HG03460 (cell line): ENCODE results near the gene ERH.
"Not testable (repeated sequence)": the region's sequence is repeated elsewhere in the genome, so short reads cannot be mapped to it uniquely, and the experiment has no call there.

ENCODE experiments used
- ATAC-seq: cut with Tn5 transposase; IDR thresholded peaks from one replicate; pipeline ENCODE4 v1.9.1; 2021; ENCODE audit not compliant: unreplicated experiment

ERH gene

DNA sequence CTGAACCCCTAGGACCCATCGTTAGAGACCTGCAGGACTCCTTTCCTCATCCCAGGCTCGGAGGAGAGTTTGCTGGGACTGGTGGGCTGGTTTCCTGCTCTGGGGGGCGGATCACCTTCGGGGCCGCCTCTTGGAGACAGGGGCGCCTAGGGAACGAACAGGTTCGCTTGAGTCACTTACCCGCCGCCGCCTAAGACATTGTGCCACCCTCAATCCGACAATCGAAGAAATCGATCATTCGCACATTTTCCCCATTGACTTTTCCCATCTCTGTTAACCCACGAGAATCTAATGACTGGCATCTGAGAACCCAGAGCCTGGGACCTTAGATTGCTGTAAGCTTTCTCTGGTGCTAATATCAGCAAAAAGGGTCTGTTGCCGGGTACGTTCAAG lies 715 bp upstream of the ERH start:
- peak; percentile 6 for ATAC-seq

DNA sequence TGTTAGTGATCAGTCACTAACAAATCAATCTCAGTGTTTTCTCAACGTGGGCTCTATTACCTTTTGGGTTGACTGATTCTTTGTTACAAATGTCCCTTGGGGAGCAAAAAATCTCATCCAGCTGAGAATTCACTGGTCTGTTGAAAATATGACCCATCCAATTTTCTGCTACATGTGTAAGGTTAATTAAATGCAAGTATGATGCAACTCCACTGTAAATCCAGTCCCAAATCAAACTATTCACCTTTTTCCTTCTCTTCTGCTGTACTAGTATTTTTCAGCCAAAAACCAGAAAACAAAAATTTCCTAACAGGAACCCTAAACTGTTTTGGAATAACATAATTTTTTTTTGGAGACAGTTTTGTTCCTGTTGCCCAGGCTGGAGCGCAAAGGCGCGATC lies 2.2 kb downstream of the ERH start:
- no peak for ATAC-seq

DNA sequence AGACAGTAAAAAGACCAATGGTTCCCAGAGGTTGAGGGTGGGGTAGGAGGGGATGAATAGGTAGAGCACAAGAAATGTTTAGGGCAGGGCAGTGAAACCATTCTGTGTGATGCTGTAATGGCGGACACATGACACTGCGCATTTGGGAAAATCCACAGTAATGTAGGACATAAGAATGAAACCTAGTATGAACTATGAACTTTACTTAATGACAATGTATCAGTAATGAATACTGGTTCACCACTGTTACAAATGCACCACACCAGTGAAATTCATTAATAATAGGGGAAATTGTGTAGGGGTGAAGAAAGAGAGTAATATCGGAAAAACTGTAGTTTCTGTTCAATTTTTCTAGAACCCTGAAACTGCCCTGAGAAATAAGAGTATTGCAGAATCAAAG lies 5.6 kb downstream of the ERH start:
- no peak for ATAC-seq

DNA sequence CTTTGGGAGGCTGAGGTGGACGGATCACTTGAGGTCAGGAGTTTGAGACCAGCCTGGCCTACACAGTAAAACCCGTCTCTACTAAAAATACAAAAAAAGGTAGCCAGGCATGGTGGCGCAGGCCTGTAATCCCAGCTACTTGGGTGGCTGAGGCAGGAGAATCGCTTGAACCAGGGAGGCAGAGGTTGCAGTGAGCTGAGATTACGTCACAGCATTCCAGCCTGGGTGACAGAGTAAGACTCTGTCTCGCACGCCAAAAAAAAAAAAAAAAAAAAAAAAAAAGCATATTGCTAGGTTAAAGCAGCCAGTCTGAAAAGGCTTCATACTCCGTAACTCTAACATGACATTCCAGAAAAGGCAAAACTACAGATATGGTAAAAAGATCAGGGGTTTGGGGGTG lies 6.7 kb downstream of the ERH start:
- ATAC-seq, result not testable (repeated sequence)

DNA sequence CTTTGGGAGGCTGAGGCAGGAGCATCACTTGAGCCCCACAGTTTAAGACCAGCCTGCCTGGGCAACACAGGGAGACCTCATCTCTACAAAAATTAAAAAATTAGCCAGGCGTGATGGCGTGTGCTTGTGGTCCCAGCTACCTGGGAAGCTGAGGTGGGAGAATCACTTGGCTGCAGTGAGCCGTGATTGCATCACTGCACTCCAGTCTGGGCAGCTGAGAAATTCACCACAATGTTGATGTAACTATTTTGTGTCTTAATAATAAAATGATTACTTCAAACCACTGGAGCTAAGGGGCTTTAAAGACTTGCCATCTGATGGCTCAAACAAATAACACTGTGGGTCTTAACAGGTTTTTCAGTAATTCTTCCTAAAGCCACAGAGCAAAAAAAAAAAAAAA lies 10.8 kb downstream of the ERH start:
- no peak for ATAC-seq

DNA sequence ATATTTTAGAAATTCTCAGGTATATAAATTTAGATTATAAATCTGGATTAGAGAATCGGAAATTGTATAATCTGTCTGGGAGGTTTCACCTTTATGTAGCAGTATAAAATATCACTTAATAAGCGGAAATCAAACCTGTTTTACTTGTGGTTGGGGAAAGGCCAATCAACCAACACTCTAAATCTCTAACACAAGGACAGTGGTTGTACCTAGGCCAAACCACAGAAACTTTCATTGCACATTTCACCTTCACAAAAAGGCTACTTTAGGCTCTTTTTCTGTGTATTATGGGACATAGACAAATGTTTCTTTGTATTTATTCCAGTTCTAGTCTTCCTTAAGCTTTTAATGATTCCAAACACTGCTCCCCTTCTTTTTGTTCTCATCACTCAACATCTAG lies 19.8 kb downstream of the ERH start:
- no peak for ATAC-seq

DNA sequence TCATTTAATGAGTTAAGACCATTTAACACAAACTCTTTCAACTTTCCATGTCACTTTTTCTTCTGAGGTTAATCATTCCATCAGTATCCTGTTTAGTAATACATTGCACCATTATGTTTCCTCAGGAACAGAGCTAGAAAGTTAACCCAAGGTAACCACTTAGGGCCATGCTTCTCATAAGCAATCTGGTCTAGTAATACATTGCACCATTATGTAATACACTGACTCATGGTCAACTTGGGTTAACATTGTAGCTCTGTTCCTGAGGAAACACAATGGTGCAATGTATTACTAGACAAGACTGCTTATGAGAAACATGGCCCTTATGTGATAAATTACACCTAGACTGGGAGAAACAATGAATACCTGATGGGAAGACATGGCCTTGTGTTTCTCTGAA lies 21.7 kb downstream of the ERH start:
- no peak for ATAC-seq

DNA sequence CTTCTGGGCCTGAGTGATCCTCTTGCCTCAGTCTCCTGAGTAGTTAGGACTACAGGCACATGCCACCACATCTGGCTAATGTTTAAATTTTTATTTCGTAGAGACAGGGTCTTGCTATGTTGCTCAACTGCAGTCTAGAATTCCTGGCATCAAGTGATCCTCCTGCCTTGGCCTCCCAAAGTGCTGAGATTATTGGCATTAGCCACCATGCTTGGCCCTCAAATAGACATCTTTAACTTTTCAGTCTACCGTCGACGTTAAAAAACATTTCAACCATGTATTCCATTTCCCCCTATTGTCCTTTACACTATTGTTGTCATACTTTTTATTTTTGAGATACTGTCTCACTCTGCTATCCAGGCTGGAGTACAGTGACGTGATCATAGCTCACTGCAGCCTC lies 22.4 kb downstream of the ERH start:
- no peak for ATAC-seq

DNA sequence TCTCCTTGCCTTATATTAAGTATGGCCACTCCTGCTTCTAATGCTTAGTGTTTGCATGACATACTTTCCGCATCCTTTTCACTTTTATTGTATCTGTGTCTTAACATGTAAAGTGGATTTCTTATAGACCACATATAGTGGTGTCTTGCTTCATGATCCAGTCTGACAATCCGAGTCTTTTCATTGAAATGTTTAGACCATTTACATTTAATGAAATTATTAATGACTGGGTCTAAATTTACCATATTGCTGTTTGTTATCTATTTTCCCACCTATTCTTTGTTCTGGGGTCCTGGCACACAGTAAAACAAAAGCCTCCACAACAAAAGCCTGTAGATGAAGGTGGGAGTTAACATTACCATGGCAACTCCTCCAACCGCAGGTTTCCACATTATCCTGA lies 22.9 kb downstream of the ERH start:
- no peak for ATAC-seq

DNA sequence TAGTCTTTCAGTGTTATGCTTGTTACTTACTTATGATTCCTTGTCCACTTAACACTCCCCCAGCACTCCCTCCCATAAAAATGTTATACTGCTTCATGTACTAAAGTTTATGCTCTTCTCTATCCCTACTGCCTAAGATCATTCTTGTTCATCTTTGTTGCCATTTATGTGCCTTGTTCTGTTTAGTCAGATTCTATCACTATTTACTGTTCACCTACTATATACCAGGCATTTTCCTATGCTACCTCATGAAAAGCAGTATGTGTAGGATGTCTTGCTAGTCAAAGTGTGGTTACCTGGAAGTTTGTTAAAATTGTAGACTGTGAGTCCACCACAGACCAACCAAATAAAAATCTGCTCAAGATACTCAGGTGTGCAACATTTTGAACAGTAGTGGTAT lies 23.9 kb downstream of the ERH start:
- ATAC-seq, result no peak

DNA sequence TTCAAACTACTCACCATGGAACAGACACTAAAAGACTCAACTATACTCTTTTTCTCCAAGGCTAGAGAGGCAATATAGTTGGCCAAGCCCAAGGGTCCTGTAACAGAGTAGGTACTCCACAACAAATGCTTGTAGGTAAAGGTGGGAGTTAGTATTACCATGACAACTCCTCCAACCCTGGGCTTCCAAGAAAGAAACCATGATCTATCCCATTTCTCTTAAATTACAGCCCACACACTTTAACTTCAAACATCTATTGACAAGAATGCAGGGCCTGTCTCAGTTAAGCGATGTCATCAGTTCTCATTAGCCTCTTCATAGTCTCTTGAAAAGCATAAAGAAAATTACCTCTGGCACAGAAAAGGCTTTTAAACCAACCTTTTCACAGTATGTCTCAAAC lies 25.0 kb downstream of the ERH start:
- ATAC-seq, result no peak

DNA sequence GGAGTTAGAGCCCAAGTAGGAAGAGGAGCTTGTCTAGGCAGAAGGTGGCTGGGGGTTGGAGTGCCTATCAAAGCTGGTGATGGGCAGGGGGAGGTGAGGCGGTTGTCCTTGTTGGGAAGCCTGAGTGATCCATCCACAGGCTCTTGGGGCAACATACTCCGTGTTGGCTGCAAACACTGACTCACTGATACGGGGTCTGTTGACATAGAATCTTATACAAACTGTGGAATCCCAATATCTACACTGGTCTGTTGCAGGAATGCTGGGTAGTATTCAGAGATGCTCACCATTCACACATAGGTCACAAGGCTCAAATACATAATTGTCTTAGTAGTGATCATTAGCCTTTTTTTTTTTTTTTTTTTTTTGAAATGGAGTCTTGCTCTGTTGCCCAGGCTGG lies 26.0 kb downstream of the ERH start:
- no peak for ATAC-seq

DNA sequence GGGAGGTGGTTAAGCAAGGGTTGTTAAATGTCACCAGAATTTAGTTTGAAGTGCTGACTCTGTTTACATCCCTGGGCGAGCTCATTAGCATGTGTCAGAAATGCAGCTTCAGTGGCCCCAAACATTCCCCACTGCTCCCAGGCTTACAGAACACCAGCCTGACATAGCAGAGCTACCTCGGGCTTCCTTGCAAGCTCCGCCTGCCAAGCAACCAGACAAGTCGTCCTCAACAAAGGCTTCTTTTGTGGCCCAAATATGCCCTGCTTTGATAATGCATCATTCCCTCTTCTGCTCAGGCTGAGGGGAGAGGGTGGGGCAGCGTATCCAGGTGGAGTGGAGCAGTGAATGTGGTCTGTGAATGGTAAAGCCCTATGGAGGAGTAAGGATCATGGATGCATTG lies 28.0 kb downstream of the ERH start:
- no peak for ATAC-seq

DNA sequence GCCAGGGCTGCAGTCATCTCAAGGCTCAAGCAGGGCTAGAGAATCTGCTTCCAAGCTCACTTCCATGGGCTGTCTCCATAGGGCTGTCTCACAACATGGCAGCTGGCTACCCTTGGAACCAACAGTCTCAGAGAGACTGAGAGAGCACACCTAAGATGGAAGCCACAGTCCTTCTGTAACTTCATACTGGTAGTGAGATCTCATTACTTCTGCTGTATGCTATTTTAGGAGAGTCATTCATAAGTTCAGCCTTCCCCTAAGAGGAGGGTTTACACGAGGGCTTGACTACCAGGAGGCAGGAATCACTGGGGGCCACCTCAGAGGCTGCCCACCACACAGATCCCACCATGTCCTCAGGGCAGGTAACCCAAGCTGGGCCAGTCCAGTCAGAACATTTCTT lies 29.7 kb downstream of the ERH start:
- no peak for ATAC-seq

DNA sequence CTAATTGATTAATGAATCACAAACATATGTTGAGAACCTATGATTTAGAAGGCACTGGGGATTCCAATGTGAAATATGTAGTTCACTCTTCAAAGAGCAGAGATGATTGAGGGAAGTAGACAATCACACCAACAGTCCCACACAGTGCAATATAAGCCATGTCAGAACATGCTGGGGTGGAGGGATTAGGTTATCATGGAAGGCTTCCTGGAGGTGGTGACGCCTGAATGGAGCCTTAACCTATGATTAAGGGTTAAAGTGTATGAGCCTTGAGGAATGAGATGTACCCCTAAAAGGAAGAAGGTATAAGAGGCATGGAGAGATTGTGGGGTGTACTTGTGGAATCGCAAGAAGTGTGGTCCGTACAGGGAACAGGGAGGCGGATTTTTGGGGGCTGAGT lies 31.3 kb downstream of the ERH start:
- ATAC-seq, result no peak

DNA sequence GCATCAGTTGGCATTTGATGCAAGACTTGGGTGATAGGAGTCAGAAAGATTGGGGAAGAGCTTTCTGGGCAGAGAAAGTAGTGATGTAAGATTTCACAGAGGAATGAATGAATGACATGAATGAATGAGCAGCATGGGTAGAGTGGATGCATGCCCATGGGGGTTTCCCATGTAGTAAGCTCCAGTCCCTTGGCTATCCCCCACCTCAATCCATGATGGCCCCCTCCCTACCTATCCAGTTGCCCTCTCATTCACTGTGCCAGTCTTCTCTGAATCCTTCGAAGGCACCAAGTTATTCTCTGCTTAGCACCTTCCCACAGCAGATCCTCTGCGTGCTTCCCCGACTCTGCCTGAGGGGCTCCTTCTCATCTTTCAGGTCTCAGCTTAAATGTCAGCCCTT lies 32.0 kb downstream of the ERH start:
- no peak for ATAC-seq

DNA sequence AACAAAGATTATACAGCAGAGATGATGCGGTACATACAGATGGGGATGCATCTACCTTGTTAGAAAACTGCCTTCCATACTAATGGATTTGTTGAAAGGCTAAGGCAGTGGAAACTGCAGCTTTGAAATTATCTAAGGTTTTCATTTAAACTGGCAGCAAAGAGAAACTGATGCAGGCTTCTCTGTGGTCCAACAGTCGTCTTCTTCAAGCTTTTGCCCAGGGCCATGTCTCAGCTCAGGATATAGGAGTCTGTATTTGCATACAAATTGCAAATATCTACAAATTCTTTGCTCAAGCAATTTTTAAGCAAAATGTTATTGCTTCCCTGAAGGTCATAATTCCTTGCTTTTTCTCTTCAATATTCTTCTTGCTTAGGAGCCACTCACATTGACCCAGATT lies 33.7 kb downstream of the ERH start:
- ATAC-seq, result no peak

DNA sequence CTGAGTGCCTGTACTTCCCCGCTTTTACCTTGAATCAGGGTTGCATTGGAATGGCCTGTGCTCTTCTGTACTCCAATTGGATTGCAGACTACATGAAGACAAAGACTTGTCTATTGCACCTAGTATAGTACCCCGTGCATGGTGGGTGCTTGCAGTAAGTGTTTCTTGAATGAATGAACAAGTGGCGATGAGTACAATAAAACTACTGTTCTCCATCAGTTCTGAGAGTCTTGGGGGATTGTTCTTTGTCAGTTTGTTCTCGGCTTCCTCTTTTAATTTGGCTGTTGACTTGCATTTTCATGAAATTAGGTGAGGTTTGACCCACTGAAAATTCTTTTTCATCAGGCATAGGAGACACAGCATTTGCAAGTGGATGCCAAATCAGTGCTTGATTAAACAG lies 34.1 kb downstream of the ERH start:
- no peak for ATAC-seq

DNA sequence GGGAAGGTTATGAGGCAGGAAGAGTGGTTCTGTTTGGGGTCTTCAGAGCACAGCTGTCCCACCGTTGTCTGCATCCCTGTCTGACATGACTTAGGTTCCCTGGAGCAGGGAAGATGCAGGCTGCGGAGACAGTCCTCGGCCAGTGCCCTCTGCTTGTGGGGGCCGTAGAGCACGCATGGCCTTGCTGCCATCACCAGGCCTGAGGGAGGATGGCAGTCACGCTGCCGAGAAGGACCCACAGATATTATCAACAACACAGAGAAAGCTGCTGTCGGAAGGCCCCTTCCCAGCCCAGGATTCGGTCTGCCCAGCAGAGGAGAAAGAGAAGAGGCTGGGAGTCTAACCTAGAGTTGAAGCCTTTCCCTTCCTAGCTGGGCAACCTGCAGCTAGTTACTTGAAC lies 35.0 kb downstream of the ERH start:
- no peak for ATAC-seq

DNA sequence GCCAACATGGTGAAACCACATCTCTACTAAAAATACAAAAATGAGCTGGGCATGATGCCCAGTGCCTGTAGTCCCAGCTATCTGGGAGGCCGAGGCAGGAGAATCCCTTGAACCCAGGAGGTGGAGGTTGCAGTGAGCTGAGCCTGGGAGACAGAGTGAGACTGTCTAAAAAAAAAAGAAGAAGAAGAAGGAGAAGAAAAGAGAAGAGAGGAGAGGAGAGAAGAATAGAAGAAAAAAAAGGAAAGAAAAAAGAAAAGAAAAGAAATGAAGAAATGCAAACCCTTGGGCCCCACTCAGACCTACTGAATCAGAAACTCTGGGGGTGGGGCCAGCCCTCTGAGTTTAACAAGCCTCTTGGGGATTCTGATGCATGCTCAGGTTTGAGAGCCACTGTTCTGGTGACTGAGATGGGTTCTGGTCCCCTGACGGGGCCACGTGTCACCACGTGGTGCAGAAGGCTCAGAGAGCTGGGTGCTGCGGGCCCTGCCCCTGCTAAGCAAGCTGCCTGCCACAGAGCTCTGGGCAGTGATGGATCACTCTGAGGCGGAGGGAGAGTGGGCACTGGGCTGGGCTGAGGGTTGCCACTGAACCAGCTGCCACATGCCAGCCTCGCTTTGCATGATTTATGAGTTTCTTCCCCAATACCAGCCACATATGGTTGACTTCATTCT lies 37.5 kb downstream of the ERH start:
- ATAC-seq, result peak; percentile 46

DNA sequence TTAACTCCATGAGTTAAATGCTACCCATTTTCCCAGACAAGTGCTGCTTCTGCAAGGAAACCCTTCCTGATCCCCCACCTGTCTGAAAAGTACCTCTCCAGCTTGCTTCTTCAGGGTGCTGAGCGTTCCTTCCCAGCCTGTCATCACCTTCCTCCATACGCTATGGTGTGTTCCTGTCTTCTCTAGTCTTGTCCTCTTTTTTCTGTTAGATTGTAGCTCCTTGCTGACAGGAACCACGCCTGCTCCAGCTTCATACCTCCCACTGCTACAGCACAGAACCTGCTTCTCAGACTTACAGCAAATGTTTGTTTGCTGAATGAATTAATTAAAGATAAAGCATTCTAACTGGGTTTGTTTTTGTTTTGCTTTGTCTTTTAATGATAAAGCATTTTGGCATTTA lies 39.1 kb downstream of the ERH start:
- ATAC-seq, result no peak

DNA sequence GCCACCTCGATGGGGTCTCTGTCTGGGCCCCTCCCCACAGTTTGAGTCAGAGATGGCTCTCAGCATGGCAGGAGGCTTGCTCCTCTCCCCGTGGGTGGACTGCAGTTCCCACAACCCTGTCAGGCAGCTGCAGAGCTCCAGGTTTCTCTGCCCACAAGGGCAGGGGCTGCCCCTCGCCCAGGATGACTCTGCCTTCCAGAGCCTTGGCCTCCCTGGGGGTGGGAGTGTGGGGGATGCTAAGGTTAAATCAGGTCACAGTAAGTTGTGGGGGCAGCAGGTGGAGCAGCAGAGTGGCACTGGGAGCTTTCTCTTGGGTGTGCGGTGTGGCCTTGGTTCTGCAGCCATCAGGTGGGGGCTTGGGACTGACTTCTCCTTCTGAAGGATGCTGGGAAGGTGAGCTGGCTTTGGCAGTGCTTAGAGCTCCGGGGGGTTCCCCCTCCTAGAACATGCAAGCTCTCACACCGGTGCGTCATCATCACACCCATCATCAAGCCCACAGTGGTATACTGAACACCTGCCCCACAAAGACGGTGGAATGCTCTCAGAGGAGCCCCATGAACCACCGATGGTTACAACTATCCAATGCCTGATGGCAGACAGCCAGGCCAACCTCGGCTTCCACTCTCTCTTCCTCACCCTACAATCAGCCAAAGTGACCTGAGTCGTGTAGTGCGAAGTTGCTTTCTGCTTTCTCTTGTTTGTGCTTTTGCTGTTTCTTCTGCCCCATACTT lies 39.7 kb downstream of the ERH start:
- no peak for ATAC-seq

DNA sequence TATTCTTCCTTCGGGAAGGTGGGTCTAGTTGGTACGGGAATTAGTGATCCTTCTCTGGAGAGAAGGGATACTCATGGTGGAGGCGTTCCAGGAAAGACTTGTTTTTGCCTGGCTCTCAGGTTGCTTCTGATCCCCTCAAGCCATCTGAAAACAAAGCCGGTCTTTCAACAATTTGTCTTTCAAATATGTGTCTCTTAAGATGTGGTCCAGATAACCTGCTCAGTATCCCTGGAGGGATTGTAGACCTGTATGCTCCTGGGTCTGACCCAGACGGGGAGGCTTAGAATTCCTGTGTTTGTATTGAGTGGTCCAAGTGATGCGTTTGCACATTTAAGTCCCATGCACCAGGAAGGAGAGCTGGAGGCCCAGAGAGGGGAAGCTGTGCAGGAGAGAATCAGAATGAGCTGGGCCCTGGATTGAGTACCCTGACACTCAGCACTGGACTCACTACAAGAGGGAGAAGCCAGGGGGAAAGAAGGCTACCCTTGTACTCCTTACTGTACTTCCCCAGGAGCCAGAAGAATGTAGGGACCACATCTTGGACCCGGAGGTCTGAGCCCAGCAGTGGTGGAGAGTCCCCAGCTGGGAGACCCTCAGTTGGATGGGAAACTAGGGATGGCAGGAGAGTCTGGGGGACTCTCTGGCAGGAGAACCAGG lies 40.4 kb downstream of the ERH start:
- no peak for ATAC-seq
